HG02798 (cell line): Measurements from ENCODE around the gene EVL.

Experiments
- ATAC-seq: cut with Tn5 transposase; IDR thresholded peaks from one replicate; pipeline ENCODE4 v1.9.1; 2021; ENCODE audit warnings: mild to moderate bottlenecking; ENCODE audit not compliant: unreplicated experiment, poor library complexity

The EVL gene

DNA sequence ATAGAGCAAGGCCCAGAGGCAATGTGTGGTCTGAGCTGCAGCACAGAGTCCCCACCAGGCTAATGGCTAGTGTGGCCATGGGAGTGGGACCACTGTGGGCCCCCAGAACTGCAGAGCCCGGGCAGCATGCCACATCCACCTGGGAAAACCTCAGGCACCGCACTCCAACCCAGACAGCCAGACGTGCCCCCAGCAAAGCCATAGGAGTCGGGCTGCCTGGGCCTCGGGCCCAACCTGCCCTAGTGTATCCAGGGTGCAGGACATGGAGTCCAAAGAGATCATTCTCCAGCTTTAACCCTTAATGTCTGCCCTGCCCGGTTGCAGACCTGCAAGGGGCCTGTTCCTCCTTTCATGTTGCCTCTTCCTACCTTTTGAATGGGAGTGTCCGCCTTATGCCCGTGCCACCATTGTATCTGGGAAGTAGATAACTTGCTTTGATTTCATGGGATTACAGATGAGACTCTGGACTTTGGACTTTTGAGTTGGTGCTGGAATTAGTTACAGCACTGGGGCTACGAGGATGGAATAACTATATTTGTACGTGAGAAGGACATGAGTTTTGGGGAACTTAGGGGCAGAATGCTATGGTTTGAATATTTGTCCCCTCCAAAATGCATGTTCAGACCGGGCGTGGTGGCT is 123.3 kb downstream of the EVL start:
- no peak for ATAC-seq

DNA sequence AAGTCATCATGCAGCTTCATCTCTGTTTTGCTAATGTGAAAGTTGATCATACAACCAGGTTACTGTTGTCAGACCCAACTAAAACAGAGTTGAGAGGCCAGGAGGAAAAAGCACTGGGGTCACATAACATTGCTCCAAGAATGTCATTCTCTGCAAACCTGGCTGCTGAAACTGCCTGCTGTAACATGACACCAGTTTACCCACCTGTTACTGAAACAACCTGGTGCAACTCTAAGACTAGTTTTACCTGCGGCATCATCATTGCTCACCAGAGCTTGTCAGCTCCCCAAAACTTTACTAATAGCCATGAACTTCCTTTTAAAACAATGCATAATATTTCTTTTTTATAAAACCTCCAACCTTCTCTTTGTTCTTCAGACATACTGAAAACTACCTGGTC is 124.9 kb downstream of the EVL start:
- ATAC-seq: no peak

DNA sequence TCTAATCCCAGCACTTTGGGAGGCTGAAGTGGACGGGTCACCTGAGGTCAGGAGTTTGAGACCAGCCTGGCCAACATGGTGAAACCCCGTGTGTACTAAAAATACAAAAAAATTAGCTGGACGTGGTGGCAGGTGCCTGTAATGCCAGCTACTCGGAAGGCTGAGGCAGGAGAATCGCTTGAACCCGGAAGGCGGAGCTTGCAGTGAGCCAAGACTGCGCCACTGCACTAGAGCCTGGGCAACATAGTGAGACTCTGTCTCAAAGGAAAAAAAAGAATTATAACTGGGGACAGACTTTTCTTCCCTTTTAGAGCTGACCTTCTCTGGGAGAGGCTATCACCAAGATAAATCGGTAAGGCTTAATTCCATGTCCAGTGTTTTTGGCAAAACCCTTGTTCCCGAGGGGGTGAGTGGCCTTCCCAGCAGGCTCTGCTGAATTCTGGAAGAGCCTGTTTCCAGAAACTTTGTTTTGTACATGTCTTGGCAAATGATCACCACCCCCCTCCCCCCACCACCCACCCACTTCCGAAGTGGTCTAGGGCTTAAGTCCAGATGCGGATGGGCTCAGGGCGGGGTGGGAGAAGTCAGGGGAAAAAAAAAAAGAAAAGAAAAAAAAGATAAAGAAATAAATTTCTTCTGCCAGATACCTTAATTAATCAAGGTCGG is 126.5 kb downstream of the EVL start:
- ATAC-seq: no peak

DNA sequence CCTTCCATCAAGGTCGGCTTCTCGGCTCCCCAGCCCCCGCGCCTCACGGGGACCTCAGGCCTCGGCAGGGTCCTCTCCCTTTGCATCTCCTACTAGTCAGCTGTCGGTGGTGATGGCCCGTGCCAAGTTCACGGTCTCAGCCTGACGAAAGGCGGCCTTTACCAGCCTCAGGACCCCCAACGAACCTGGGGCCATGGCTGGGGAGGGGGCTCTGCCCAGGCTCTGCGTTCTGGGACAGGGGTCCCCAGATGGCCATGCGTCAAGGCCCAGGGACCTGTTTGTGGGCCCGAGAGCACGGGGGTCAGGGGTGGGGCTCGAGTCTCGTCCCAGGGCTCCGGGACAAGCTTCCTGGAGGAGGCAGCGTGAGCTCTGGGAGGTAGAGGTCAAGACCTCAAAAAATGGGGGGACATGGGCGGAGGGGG is 127.0 kb downstream of the EVL start:
- no peak for ATAC-seq

DNA sequence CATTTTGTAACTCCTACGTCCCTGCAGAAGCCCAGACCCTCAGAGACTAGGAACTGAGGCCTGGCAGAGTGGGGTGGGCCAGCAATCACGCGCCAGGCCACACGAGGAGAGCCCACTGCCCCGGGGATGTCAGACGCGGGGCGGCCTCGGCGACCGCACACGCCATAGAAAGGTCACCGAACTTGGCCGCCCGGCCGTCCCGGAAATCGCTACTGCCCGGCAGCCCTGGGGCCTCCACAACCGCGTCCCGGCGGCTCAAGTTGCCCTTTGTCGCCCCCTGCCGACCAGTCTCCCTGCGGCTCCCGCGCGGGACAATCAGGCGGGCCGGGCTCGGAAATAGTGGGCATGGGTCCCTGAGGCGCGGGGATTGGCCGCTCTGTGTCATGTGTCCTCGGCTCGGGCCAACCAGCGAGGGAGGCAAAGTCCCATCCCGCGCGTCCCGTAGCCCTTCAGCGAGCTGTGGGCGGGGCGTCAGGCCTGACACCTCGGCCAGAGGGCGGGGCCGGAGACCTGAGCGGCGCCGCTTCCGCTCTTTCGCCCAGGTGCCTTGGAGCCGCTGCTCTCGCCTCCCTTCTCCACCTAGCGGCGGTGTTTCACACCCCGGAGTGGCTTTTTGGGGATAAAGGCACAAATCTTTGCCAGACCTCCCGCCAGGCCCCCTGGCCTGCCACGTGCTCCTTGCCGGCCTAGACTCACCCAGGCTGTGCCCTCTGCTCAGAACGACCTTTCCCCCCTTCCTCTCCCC is 127.6 kb downstream of the EVL start:
- peak; percentile 100 for ATAC-seq
